Stimulated activated CD8-positive, alpha-beta memory T cell treated with anti-CD3 and anti-CD28 coated beads, Interleukin-12 subunit alpha, Interleukin-12 subunit beta, amount 100 ng/mL, for 1 hour (primary cell): ENCODE data around the gene MAP4K2.

Source experiments
- DNase-seq: peaks from one replicate; pipeline ENCODE4 v3.0.0-alpha.2; 2020; ENCODE audit warnings: low read depth

The MAP4K2 gene

GRCh38 chr11:64767344-64768299 lies 35.4 kb downstream of the MAP4K2 start:
- peak; percentile 78 for DNase-seq

GRCh38 chr11:64766881-64767280 lies 36.1 kb downstream of the MAP4K2 start:
- DNase-seq, result no peak

GRCh38 chr11:64765851-64766665 lies 37.0 kb downstream of the MAP4K2 start:
- DNase-seq, result no peak

GRCh38 chr11:64765291-64765850 lies 37.6 kb downstream of the MAP4K2 start:
- no peak for DNase-seq

GRCh38 chr11:64764753-64765152 lies 38.3 kb downstream of the MAP4K2 start:
- DNase-seq, result no peak

- no peak for DNase-seq
Measured at GRCh38 chr11:64764040-64764611, 38.9 kb downstream of the MAP4K2 start.

GRCh38 chr11:64763526-64764039 lies 39.4 kb downstream of the MAP4K2 start:
- no peak for DNase-seq

- DNase-seq, result no peak
Measured at GRCh38 chr11:64762674-64763525, 40.1 kb downstream of the MAP4K2 start.

GRCh38 chr11:64762277-64762673 lies 40.7 kb downstream of the MAP4K2 start:
- DNase-seq, result no peak

GRCh38 chr11:64760759-64761420 lies 42.1 kb downstream of the MAP4K2 start:
- no peak for DNase-seq

- no peak for DNase-seq
Measured at GRCh38 chr11:64759722-64760719, 43.0 kb downstream of the MAP4K2 start, which contains the start of gene PYGM. Gene PYGM, minus strand, starts transcription at chr11:64759974. Its CDS starts 76 bp downstream, at chr11:64759898.

- DNase-seq, result no peak
Measured at GRCh38 chr11:64759131-64759721, 43.8 kb downstream of the MAP4K2 start.

GRCh38 chr11:64758330-64759079 lies 44.5 kb downstream of the MAP4K2 start:
- DNase-seq, result no peak

- no peak for DNase-seq
Measured at GRCh38 chr11:64757549-64758329, 45.3 kb downstream of the MAP4K2 start.

GRCh38 chr11:64755681-64756361 lies 47.2 kb downstream of the MAP4K2 start:
- DNase-seq, result no peak

GRCh38 chr11:64754919-64755662 lies 47.9 kb downstream of the MAP4K2 start:
- DNase-seq, result no peak
